HG03469 (cell line): Measurements from ENCODE around the gene IBA57.

Experiments
- ATAC-seq: cut with Tn5 transposase; IDR thresholded peaks from one replicate; pipeline ENCODE4 v1.9.1; 2021; ENCODE audit warnings: mild to moderate bottlenecking, moderate library complexity, moderate number of reproducible peaks; ENCODE audit not compliant: unreplicated experiment

The IBA57 gene

GRCh38 chr1:228155596-228156514, 9.7 kb upstream of the IBA57 start:
- no peak for ATAC-seq

- no peak for ATAC-seq
Observed at GRCh38 chr1:228156515-228156881, 9.1 kb upstream of the IBA57 start.

GRCh38 chr1:228156941-228157728, 8.5 kb upstream of the IBA57 start:
- no peak for ATAC-seq

- ATAC-seq, result no peak
Observed at GRCh38 chr1:228157729-228158126, 7.9 kb upstream of the IBA57 start.

GRCh38 chr1:228158151-228159007, 7.2 kb upstream of the IBA57 start:
- ATAC-seq, result no peak

- ATAC-seq, result no peak
Observed at GRCh38 chr1:228159008-228159665, 6.5 kb upstream of the IBA57 start.

GRCh38 chr1:228160201-228160761, 5.3 kb upstream of the IBA57 start:
- no peak for ATAC-seq

GRCh38 chr1:228161362-228161761, 4.2 kb upstream of the IBA57 start:
- no peak for ATAC-seq

GRCh38 chr1:228161866-228162265, 3.7 kb upstream of the IBA57 start:
- no peak for ATAC-seq

- ATAC-seq, result no peak
Observed at GRCh38 chr1:228162286-228163006, 3.2 kb upstream of the IBA57 start.

GRCh38 chr1:228163007-228163753, 2.4 kb upstream of the IBA57 start:
- no peak for ATAC-seq

GRCh38 chr1:228163776-228164519, 1.7 kb upstream of the IBA57 start:
- no peak for ATAC-seq

- no peak for ATAC-seq
Observed at GRCh38 chr1:228164561-228165371, 838 bp upstream of the IBA57 start.

GRCh38 chr1:228166170-228166936, 749 bp downstream of the IBA57 start:
- peak; percentile 14 for ATAC-seq

GRCh38 chr1:228168563-228169270, 3.1 kb downstream of the IBA57 start:
- no peak for ATAC-seq

- no peak for ATAC-seq
Observed at GRCh38 chr1:228169345-228169744, 3.7 kb downstream of the IBA57 start.
